GM19467 (cell line): ENCODE results near the gene CAMKMT.

Experiments
- ATAC-seq: cut with Tn5 transposase; IDR thresholded peaks from one replicate; pipeline ENCODE4 v1.9.1; 2021; ENCODE audit warnings: mild to moderate bottlenecking, moderate library complexity; ENCODE audit not compliant: unreplicated experiment

The CAMKMT gene

DNA sequence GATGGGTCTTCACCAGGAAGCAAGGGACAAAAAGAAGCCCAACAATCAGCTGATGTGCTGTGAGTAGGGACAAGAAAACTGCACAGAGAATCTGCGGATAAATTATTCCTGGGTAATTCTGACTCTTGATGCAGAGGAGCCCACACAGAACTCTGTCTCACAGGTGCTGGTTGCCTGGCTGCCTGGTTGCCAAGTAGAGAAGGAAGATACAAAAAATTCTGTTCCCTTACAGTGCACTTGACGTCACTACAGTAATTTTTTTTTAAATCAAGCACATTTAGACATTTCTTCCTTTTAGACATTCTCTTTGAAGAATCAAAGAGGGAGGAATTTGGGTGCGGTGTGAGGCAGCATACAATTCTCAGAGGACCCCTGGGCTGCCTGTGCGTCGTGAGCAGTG lies 427.7 kb downstream of the CAMKMT start:
- ATAC-seq = no peak

GRCh38 chr2:44789971-44790721 lies 428.4 kb downstream of the CAMKMT start:
- no peak for ATAC-seq

DNA sequence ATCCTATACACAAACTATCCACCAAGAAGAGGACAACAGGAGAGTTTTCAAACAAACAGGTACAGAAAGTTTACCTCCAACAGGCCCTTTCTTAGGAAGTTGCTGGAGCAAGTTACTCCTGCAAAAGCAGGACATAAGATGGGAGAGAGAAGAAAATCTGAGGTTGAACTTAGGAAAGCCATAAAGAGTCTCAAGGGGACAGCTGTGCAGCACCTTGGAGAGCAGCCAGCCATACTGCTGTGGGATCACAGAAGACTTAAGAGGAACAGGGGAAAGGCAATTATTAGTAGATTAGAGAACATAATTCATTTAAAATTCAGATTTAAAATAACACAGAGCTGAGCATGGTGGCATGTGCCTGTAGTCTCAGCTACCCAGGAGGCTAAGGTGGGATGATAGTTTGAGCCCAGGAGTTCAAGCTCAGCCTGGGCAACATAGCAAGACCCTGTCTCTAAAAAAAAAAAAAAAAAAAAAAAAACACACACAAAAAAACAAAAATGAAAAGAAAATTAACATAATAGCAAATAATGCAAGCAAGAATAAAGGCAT lies 431.6 kb downstream of the CAMKMT start:
- ATAC-seq = no peak

DNA sequence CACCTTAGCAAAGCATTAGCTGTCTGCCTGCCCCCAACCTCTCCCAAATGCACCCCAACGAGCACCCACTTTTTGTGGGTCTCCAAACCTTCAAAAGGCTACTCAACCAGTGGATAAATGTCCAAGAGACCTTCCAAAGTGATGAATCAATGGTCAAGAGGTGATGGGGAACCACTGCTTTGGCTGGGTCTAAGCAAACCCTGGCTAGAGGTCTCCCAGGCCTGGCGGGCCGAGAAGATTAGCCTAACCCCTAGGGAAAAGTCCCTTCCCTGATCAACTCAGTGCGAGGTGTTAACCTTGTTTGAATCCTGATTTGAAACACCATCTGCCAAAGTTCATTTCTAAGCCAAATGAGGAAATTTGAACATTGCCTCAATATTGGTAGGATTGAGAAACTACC lies 435.0 kb downstream of the CAMKMT start:
- ATAC-seq = no peak

DNA sequence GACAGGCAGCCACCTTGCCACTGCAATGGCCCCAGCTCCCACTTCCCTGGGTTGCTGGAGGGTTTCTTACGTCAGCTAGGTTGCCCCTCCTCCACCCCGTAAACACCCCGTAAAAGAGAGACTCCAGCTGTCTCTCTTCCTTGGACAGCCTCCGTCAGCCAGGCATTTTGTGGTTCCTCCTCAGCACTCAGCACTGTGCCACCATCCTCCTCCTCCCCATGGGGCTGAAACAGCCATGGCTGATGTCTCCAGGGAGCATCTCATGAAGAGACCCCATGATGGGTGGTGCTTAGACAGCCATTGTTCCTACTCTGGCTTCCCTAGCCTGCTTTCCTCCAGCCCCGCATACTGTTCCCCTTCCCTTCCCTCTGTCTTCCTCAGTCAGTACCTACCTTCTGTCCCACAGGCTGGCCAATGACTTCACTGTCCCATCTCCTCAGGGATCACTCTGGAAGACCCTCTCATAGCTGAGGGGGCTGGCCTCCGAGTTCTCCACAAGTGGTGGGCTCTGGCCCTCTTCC lies 436.5 kb downstream of the CAMKMT start:
- no peak for ATAC-seq

- no peak for ATAC-seq
Observed at GRCh38 chr2:44799105-44799504, 437.4 kb downstream of the CAMKMT start.

GRCh38 chr2:44799754-44800153 lies 438.0 kb downstream of the CAMKMT start:
- ATAC-seq = no peak

DNA sequence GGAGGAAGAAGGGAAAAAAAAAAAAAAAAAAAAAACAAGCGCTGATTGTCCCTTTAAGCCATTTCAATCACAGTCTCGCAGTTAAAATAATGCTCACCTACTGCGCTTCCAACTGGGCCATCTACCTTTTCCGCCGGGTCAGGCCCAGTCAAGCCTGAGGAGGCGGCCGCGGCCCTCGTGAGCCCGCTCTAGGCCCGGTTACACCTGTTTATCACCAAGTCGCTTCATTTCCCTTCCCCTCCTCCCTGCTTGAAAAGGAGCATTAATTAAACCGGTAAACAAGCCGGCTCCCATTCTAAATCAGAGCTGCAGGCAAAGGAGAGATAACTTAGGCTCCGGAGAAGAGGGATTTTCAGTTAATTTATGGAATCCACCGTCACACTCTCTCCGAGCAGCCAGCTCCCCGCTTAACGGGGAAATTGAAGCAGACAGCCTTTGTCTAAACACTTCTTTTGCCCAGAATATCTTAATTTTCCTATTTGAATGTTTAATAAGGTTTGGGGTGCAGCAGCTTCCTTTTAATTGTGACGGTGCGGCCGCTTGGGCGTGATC lies 439.6 kb downstream of the CAMKMT start:
- no peak for ATAC-seq

- no peak for ATAC-seq
Observed at GRCh38 chr2:44801841-44802776, 440.4 kb downstream of the CAMKMT start.

DNA sequence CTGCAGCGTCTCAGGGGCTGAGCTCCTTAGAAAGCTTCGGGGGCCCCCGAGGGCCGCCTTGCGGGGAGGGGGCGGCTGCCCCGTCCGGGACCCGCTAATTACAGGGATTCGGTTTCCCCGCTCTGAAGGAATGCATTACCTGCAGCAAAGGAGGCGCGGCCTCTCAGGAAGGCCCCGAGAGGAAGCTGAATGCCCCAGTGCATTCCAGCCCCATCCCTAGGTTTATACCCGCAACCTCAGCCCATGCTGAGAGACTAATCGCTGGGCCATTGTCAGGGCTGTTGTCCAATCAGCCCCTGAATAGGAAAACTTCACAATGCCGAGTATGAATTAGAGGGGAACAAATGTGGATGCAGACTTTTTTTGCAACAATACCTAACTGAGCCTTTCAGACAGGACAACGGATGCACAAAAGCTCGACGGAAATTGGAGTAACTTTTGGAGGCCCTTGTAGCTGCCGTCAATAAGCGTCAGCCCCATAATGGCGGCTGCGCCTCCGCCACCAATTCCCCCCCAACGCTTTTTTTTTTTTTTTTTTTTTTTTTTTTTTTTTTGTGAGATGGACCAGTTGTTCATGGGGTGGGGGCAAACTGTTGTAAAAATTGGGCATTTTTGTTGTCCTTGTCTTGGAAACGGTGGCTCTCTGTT lies 441.2 kb downstream of the CAMKMT start:
- ATAC-seq = no peak

- no peak for ATAC-seq
Observed at GRCh38 chr2:44804406-44805265, 442.9 kb downstream of the CAMKMT start.

- no peak for ATAC-seq
Observed at GRCh38 chr2:44805401-44806235, 443.9 kb downstream of the CAMKMT start.

DNA sequence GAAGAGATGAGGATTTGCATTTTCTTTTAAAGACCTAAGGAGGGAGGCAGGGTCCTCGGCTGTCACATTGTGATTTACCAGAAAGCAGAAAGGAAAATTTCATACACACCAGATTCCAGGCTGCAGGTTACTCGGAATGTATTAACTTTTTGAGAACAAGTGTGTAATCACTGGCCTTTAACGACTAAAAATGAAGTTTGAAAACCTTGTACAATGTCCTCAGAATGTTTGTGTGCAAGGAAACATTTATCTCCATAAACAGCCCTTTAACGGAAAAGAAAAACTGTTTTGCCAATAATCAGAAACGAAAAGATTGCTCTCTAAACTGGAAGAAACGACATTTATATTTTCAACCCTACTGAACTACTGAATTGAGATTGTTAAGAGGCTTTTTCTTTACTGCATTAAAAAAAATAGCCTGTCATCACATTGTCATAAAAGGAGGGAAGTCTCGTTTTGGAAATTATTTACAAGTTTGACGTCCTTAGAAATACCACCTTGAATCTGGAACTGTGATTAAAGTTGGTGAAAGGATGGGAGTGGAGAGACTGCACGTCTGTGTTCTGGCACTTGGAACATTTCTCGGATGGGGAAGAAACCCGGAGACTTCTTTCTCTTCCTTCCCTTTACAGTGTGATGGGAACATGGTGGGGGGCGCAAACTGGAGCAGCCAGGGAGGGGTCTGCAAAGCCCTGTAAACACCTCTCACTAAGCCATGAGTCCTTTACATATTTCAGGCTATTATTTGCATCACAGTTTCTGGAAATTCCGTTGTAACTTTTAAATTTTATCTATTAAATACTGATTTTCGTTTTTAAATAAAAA lies 445.7 kb downstream of the CAMKMT start:
- no peak for ATAC-seq

- no peak for ATAC-seq
Observed at GRCh38 chr2:44810892-44811530, 449.3 kb downstream of the CAMKMT start.

DNA sequence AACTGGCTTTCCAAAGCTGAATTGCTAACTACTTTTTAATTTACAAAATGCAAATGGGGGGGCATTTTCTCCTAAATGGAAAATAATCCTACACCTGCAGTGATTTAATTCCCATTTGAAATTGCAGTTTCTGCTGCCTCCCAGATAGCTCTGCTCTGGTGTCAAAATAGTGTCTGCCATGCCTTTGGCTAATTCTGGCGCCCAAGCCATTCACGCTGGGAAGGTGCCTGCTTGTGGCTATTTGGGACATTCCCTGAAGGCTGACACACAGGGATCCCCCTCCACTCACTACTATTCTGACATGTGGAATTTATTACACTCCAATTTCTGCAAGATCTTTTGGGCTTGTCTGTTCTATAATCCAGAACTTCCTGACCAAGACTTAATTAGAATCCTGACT lies 451.4 kb downstream of the CAMKMT start:
- no peak for ATAC-seq

GRCh38 chr2:44813658-44814057 lies 451.9 kb downstream of the CAMKMT start:
- ATAC-seq = no peak

DNA sequence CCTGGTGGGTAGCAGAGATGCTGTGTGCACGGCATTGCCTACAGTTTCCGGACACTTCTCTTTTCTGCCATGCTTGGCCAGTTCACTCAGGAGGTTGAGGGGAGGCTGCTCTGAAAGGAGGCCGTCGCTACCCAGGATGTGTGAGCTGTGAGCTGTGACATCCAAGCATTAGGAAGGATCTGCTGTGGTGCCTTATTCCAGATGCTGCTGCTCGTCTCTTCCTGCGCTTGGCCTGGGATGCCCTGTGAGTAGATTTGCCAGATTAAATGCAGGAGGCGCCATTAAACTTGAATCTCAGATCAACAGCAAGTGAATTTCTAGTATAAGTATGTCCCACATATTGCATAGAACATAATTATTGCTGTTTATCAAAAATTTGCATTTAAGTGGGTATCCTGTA lies 455.5 kb downstream of the CAMKMT start:
- ATAC-seq = no peak
